HepG2 (cell line): ENCODE data around the gene PADI1. TPM values are rescaled to one million over a fixed set of nuclear protein-coding genes. Genes with fewer than 3 reads are reported as not detected.

Experiments used
- ATAC-seq: fragments of 200-7000 bp; cut with Tn5 transposase; 3 replicates; pipeline ENCODE4 v1.9.1; 2020; ENCODE audit warnings: mild to moderate bottlenecking, moderate library complexity
- BruUV-seq: library from RNA; stranded (reverse); fragments of 400-500 nt; replicated peaks from 2 replicates; lab custom pipeline; 2021; lab: Mats Ljungman, UMichigan
- CTCF ChIA-PET: fragments of 300-600 bp; formaldehyde crosslinking; extraction: SDS; loops from one replicate; lab custom pipeline; 2021; ENCODE audit warnings: low total read pairs, inconsistent platforms, low intra/inter-chr PET ratio; lab: Yijun Ruan, JAX
- POLR2A ChIA-PET: fragments of 350-600 bp; sonication (Branson Sonifier 250); formaldehyde crosslinking; loops from one replicate; lab custom pipeline; 2020; ENCODE audit warnings: antibody characterized with exemption, inconsistent platforms; lab: Yijun Ruan, JAX
- DNase-seq: peaks from one replicate; pipeline ENCODE4 v3.0.0-alpha.2; 2015; ENCODE audit warnings: low spot score
- FAIRE-seq: peaks from 3 replicates; lab custom pipeline; 2011; peaks lifted over from hg19 to GRCh38; lab: Jason Lieb, UNC
- H2AFZ ChIP-seq: one replicate; pipeline ENCODE4 v1.6.1; 2011; ENCODE audit warnings: low read length, inconsistent platforms
- H3K27ac ChIP-seq: fragments of 300-600 bp; 3 replicates; pipeline ENCODE4 v1.8.0; 2011; ENCODE audit warnings: mixed run types, mild to moderate bottlenecking, mixed read lengths, low read length, inconsistent platforms; ENCODE audit not compliant: insufficient read depth; ENCODE audit errors: extremely low read length
- H3K27me3 ChIP-seq, 2 experiments: fragments of 200-600 bp in 1 of 2; 2 replicates in 1 of 2; 3 replicates in 1 of 2; pipeline versions ENCODE4 v1.6.0 to v1.8.0; 2011; ENCODE audit warnings: low read length in 2 of 2, mild to moderate bottlenecking in 2 of 2, moderate library complexity in 2 of 2, inconsistent platforms in 1 of 2; ENCODE audit not compliant: insufficient read depth in 2 of 2, control insufficient read depth in 1 of 2
- H3K36me3 ChIP-seq, 2 experiments: fragments of 200-600 bp in 1 of 2; replicated peaks in 1 of 2; 2 replicates in 1 of 2; 3 replicates in 1 of 2; pipeline versions ENCODE4 v1.5.1 to v1.8.0; 2011; ENCODE audit warnings: low read length in 2 of 2, inconsistent platforms in 1 of 2; ENCODE audit not compliant: insufficient read depth in 2 of 2, control insufficient read depth in 1 of 2
- H3K4me1 ChIP-seq: 2 replicates; pipeline ENCODE4 v1.5.1; 2012; ENCODE audit warnings: low read length, inconsistent platforms; ENCODE audit not compliant: insufficient read depth
- H3K4me2 ChIP-seq: 2 replicates; pipeline ENCODE4 v1.6.0; 2011; ENCODE audit warnings: low read depth, low read length, inconsistent platforms
- H3K4me3 ChIP-seq, 3 experiments: fragments of 200-600 bp in 1 of 3; sonication (generic), shearing (Covaris generic) in 1 of 3; replicated peaks in 1 of 3; 2 replicates each; pipeline ENCODE4 v1.5.1; 2011 to 2016; ENCODE audit warnings: low read length in 3 of 3, inconsistent platforms in 2 of 3, low read depth in 2 of 3, mild to moderate bottlenecking in 2 of 3, control low read depth in 1 of 3, mixed read lengths in 1 of 3; ENCODE audit not compliant: insufficient read depth in 1 of 3
- H3K79me2 ChIP-seq: one replicate; pipeline ENCODE4 v1.6.1; 2011; ENCODE audit warnings: low read length, inconsistent platforms; ENCODE audit not compliant: insufficient read depth
- H3K9ac ChIP-seq: 2 replicates; pipeline ENCODE4 v1.6.0; 2011; ENCODE audit warnings: mild to moderate bottlenecking, low read depth, low read length, inconsistent platforms; ENCODE audit not compliant: insufficient read depth
- H3K9me3 ChIP-seq: 2 replicates; pipeline ENCODE4 v1.5.1; 2012; ENCODE audit warnings: mild to moderate bottlenecking, low read length
- H4K20me1 ChIP-seq: 2 replicates; pipeline ENCODE4 v1.6.0; 2011; ENCODE audit warnings: inconsistent platforms, mild to moderate bottlenecking, low read length, moderate library complexity; ENCODE audit not compliant: insufficient read depth
- AKNA ChIP-seq: sonication (generic); formaldehyde crosslinking; IDR thresholded peaks from 2 replicates; pipeline ENCODE4 v1.4.0; 2020; ENCODE audit warnings: missing genetic modification reagents, borderline replicate concordance
- CTCF ChIP-seq: sonication (generic); formaldehyde crosslinking; IDR thresholded peaks from 2 replicates; pipeline ENCODE4 v1.5.0; 2020; ENCODE audit warnings: mild to moderate bottlenecking, missing genetic modification reagents, moderate library complexity
- GTF3A ChIP-seq: sonication (generic); formaldehyde crosslinking; conservative IDR thresholded peaks from 2 replicates; pipeline ENCODE4 v1.4.0; 2020; ENCODE audit warnings: mild to moderate bottlenecking, missing genetic modification reagents
- KAT2B ChIP-seq: fragments of 150-350 bp; IDR thresholded peaks from 2 replicates; pipeline ENCODE4 v1.6.1; 2014; ENCODE audit warnings: low read depth, low read length, borderline replicate concordance
- MAFK ChIP-seq, 2 experiments: IDR thresholded peaks in 1 of 2; conservative IDR thresholded peaks in 1 of 2; 2 replicates each; pipeline ENCODE4 v1.6.1; 2011; ENCODE audit warnings: improper control_type of control experiment in 2 of 2, low read length in 2 of 2
- MIER3 ChIP-seq: IDR thresholded peaks from 2 replicates; pipeline ENCODE4 v1.6.1; 2016; ENCODE audit warnings: missing compliant biosample characterization, borderline replicate concordance
- NFIB ChIP-seq: sonication (generic); formaldehyde crosslinking; IDR thresholded peaks from 2 replicates; pipeline ENCODE4 v1.9.0; 2021; ENCODE audit warnings: missing genetic modification reagents, mild to moderate bottlenecking, borderline replicate concordance
- PCBP1 ChIP-seq: fragments of 200-400 bp; formaldehyde crosslinking; IDR thresholded peaks from 2 replicates; pipeline ENCODE4 v1.6.1; 2017; ENCODE audit warnings: mild to moderate bottlenecking, low read depth, low read length, borderline replicate concordance
- RAD21 ChIP-seq: fragments of 450-650 bp; formaldehyde crosslinking; IDR thresholded peaks from 2 replicates; pipeline ENCODE4 v1.5.0; 2020; ENCODE audit warnings: mild to moderate bottlenecking
- USF2 ChIP-seq, 2 experiments: sonication (generic) in 1 of 2; formaldehyde crosslinking in 1 of 2; IDR thresholded peaks; 2 replicates each; pipeline versions ENCODE4 v1.5.1 to v1.6.1; 2011 to 2020; ENCODE audit warnings: borderline replicate concordance in 1 of 2, low read depth in 1 of 2, low read length in 1 of 2, mild to moderate bottlenecking in 1 of 2, missing genetic modification reagents in 1 of 2, moderate library complexity in 1 of 2
- ZBTB7A ChIP-seq: sonication (generic); formaldehyde crosslinking; IDR thresholded peaks from 2 replicates; pipeline ENCODE4 v1.8.0; 2022; ENCODE audit warnings: mild to moderate bottlenecking, missing genetic modification reagents
- ZNF580 ChIP-seq: IDR thresholded peaks from 2 replicates; pipeline ENCODE4 v1.6.1; 2016; ENCODE audit warnings: low read depth, borderline replicate concordance
- ZNF678 ChIP-seq: sonication (generic); formaldehyde crosslinking; IDR thresholded peaks from 2 replicates; pipeline ENCODE4 v1.4.0; 2020; ENCODE audit warnings: mild to moderate bottlenecking, missing genetic modification reagents
- ZNF704 ChIP-seq: sonication (generic); formaldehyde crosslinking; IDR thresholded peaks from 2 replicates; pipeline ENCODE4 v1.8.1; 2023; ENCODE audit warnings: mild to moderate bottlenecking, inconsistent platforms, moderate library complexity, missing genetic modification reagents, borderline replicate concordance
- WGBS: methylation state at CpG from one replicate; pipeline ENCODE4 v1.1.6; 2017; ENCODE audit warnings: low lambda C conversion rate; 5-methylcytosine and 5-hydroxymethylcytosine counted together
- in situ Hi-C: cut with HindIII; loops from 2 replicates; pipeline ENCODE4 v1.10.0; 2017; ENCODE audit warnings: low pct_unique_long_range_greater_than_20kb; ENCODE audit not compliant: extremely low pct_ligation_motif_present
- intact Hi-C: fragments of 100-400 bp; cut with micrococcal nuclease; formaldehyde crosslinking; loops from one replicate; pipeline ENCODE4 v1.10.0; 2022; ENCODE audit not compliant: unreplicated experiment
- polyA plus RNA-seq, 8 experiments: library from polyadenylated mRNA; depleted of rRNA in 3 of 8; stranded (reverse) in 7 of 8; unstranded in 1 of 8; fragments of >200 nt; fragmentation: Illumina TruSeq in 4 of 8; extraction: Trizol in 4 of 8; gene quantifications; 2 replicates each; pipeline versions ENCODE4 v1.2.1 to v1.2.3, GENCODE V29; 2011 to 2016; ENCODE audit warnings: low read depth in 4 of 8, missing spikeins in 1 of 8, mixed read lengths in 1 of 8; ENCODE audit not compliant: insufficient read depth in 1 of 8
- total RNA-seq, 5 experiments: library from RNA; depleted of rRNA; stranded (reverse); fragments of >200 nt; fragmentation: Illumina TruSeq; extraction: Trizol; gene quantifications; 2 replicates each; pipeline ENCODE4 v1.2.3, GENCODE V29; 2016; ENCODE audit warnings: low read depth in 1 of 5

PADI1 gene
- total and polyA plus RNA-seq, 2 of the 13 experiments (the other 11 are each of a cell fraction or from before 2014, with no cell fraction given) = not detected

GRCh38 chr1:17163371-17163770 is 41.6 kb upstream of the PADI1 start:
- no peak overlapping the region for H3K9ac ChIP-seq
- no peaks in the 10 kb centered on the region for H4K20me1 ChIP-seq
- ChIA-PET POLR2A (no interaction called here), CTCF (no interaction called here)
- WGBS = 59% methylated on average over 7 of the region's 7 CpGs
- 0 out of 5 replicates have a peak, but pooled peaks cover 2 to 8% of the 10 kb centered on the region in 2 experiments for H3K27me3 ChIP-seq
- no peak for FAIRE-seq
- in situ Hi-C loops = no loop called here
- H3K79me2 ChIP-seq = no peaks in the 10 kb centered on the region
- no peaks in the 10 kb centered on the region for H3K36me3 ChIP-seq
- intact Hi-C loops = no loop called here
- no peak for DNase-seq
- no peak overlapping the region for H3K27ac ChIP-seq
- no peak overlapping the region for H3K4me3 ChIP-seq
- H3K9me3 ChIP-seq = no peaks in the 10 kb centered on the region
- no peak overlapping the region for H2AFZ ChIP-seq
- no peak overlapping the region for H3K4me2 ChIP-seq
- no peak for ATAC-seq
- BruUV-seq = no TSS peak
- no peaks in the 10 kb centered on the region for H3K4me1 ChIP-seq
- TF ChIP-seq KAT2B (no peak), ZNF678 (CRISPR knock-in tag) (no peak), ZNF704 (no peak), USF2 (IDR thresholded peaks at IDR 0.05; ENCODE audit: low read depth, low read length) (no peak), USF2 (CRISPR knock-in tag; IDR thresholded peaks at IDR 0.05; ENCODE audit: borderline replicate concordance) (no peak), CTCF (CRISPR knock-in tag) (no peak), ZNF580 (no peak), MIER3 (CRISPR knock-in tag) (no peak), GTF3A (CRISPR knock-in tag) (no peak), RAD21 (CRISPR knock-in tag) (no peak), ZBTB7A (CRISPR knock-in tag) (no peak), AKNA (CRISPR knock-in tag) (no peak), PCBP1 (no peak), NFIB (CRISPR knock-in tag) (no peak), MAFK (conservative IDR thresholded peaks at IDR 0.05 in 1 of 2, IDR thresholded peaks at IDR 0.05 in 1 of 2; ENCODE audit: low read length in 2 of 2) (no peak)
